Body of pancreas (tissue), 4 donors: ENCODE results near the gene CCDC127. TPM values are rescaled to one million over a fixed set of nuclear protein-coding genes. Genes with fewer than 3 reads are reported as not detected.

Source experiments
- ATAC-seq: fragments of 150-250 bp; one replicate; pipeline ENCODE4 v1.9.1; 2016
- DNase-seq, 4 donors: peaks; one replicate each; pipeline ENCODE4 v3.0.0-alpha.2; 2019
- H3K27ac ChIP-seq, 4 donors: fragments of 200-600 bp; sonication (generic); 1 replicate in 3 of 4; 2 replicates in 1 of 4; pipeline versions ENCODE4 v1.5.1 to v1.6.1; 2016 to 2019; ENCODE audit warnings: mild to moderate bottlenecking in 1 of 4, mixed read lengths in 1 of 4, moderate library complexity in 1 of 4
- H3K27me3 ChIP-seq, 2 donors: fragments of 200-600 bp; sonication (generic); one replicate each; pipeline ENCODE4 v1.6.0; 2016; ENCODE audit warnings: mild to moderate bottlenecking in 1 of 2
- H3K36me3 ChIP-seq, 2 donors: fragments of 200-600 bp; sonication (generic); replicated peaks in 1 of 2; 2 replicates each; pipeline ENCODE4 v1.5.1; 2016; ENCODE audit warnings: low read depth in 2 of 2; ENCODE audit not compliant: insufficient read depth in 1 of 2
- H3K4me1 ChIP-seq: fragments of 200-600 bp; sonication (generic); one replicate; pipeline ENCODE4 v1.6.0; 2016
- H3K4me3 ChIP-seq, 2 donors: fragments of 200-600 bp; sonication (generic); 1 replicate in 1 of 2; 2 replicates in 1 of 2; pipeline ENCODE4 v1.5.1; 2016 to 2019
- H3K9me3 ChIP-seq, 3 donors: fragments of 200-600 bp; sonication (generic); 1 replicate in 2 of 3; 2 replicates in 1 of 3; pipeline ENCODE4 v1.5.1; 2016
- POLR2A ChIP-seq, 3 donors: fragments of 450-650 bp; IDR thresholded peaks; one replicate each; pipeline ENCODE4 v1.6.1; 2016; ENCODE audit warnings: antibody characterized with exemption in 3 of 3, mild to moderate bottlenecking in 2 of 3
- WGBS, 2 donors: methylation state at CpG; one replicate each; pipeline ENCODE4 v1.1.5; 2017; 5-methylcytosine and 5-hydroxymethylcytosine counted together
- intact Hi-C: fragments of 100-400 bp; cut with DNase I; formaldehyde crosslinking; loops from one replicate; pipeline ENCODE4 v1.15.1; 2023
- total RNA-seq, 2 donors: library from RNA; depleted of rRNA; stranded (reverse); fragments of >200 nt; gene quantifications; one replicate each; pipeline ENCODE4 v1.1.0, GENCODE V29; 2016
- TF ChIP-seq, protein P1 (sequence below), 7 experiments: fragments of 450-650 bp in 4 of 7; fragments of 200-600 bp in 3 of 7; sonication (generic) in 3 of 7; IDR thresholded peaks; one replicate each; pipeline ENCODE4 v1.5.1; 2016 to 2019; ENCODE audit warnings: antibody characterized with exemption in 7 of 7

CCDC127 gene
- total RNA-seq, 2 donors from 2014 or later: 3.9 to 4.0 TPM

DNA sequence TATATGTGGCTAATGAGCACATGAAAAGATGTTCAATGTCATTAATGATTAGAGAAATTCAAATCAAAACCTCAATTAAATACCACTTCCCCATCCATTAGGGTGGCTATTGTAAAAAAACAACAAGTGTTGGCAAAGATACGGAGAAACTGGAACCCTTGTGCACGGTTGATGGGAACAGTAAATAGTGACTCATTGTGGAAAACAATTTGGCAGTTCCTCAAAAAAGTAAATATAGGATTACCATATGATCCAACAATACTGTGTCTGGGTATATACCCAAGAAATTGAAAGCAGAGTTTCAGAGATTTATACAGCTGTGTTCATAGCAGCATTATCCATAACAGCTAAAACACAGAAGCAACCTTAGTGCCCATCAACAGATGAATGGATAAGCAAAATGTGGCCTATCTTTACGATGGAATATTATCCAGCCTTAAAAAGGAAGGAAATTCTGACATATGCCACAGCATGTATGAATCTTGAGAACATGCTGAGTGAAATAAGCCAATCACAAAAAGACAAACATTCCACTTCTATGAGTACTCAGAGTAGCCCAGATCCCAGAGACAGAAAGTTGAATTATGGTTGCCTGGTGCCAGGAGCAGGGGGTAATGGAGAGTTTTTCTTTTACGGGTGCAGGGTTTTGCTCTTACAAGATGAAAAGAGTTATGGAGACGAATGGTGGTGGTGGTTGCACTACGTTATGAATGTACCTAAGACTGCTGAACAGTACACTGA is 68.0 kb downstream of the CCDC127 start:
- WGBS, 2 donors: 60 to 62% methylated on average over 6 of the region's 6 CpGs
- Histone ChIP-seq H3K27ac (no peak overlapping the region), H3K4me3 (no peak overlapping the region), H3K36me3 (no peaks in the 10 kb centered on the region), H3K4me1 (no peaks in the 10 kb centered on the region), H3K27me3 (no peaks in the 10 kb centered on the region), H3K9me3 (peaks cover 0 to 16% (median 0%) of the 10 kb centered on the region in 3 donors)
- TF ChIP-seq POLR2A (IDR thresholded peaks at IDR 0.05): no peak
- TF ChIP-seq, protein P1, sequence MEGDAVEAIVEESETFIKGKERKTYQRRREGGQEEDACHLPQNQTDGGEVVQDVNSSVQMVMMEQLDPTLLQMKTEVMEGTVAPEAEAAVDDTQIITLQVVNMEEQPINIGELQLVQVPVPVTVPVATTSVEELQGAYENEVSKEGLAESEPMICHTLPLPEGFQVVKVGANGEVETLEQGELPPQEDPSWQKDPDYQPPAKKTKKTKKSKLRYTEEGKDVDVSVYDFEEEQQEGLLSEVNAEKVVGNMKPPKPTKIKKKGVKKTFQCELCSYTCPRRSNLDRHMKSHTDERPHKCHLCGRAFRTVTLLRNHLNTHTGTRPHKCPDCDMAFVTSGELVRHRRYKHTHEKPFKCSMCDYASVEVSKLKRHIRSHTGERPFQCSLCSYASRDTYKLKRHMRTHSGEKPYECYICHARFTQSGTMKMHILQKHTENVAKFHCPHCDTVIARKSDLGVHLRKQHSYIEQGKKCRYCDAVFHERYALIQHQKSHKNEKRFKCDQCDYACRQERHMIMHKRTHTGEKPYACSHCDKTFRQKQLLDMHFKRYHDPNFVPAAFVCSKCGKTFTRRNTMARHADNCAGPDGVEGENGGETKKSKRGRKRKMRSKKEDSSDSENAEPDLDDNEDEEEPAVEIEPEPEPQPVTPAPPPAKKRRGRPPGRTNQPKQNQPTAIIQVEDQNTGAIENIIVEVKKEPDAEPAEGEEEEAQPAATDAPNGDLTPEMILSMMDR (IDR thresholded peaks at IDR 0.05): no peak
- DNase-seq: no peak
- ATAC-seq: no peak
- intact Hi-C loops: no loop called here

DNA sequence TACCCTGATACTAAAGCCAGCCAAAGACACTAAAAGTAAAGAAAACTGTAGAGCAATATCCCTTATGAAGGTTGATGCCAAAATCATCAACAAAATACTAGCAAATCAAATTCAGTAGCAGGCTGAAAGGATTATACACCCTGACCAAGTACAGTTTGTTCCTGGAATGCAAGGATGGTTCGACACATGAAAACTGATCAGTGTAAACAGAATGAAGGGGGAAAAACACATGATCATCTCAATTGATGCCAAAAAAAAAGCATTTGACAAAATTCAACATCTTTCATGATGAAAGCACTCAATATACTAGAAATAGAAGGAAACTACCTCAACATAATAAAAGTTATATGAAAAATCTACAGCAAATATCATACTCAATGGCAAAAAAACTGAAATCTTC is 70.2 kb downstream of the CCDC127 start:
- no peak for ATAC-seq
- WGBS, 2 donors: 92 to 100% methylated on average over 1 of the region's 1 CpG
- Histone ChIP-seq H3K4me1 (no peaks in the 10 kb centered on the region), H3K27ac (no peak overlapping the region), H3K27me3 (no peaks in the 10 kb centered on the region), H3K4me3 (no peak overlapping the region), H3K9me3 (peaks cover 0 to 16% (median 0%) of the 10 kb centered on the region in 3 donors), H3K36me3 (no peaks in the 10 kb centered on the region)
- no peak for DNase-seq
- no peak for TF ChIP-seq POLR2A (IDR thresholded peaks at IDR 0.05)
- intact Hi-C loops: no loop called here

Other genes starting within 250 kb of the CCDC127 start
- gene PLEKHG4B, start 126.0 kb downstream of the CCDC127 start, total RNA-seq: 1 to 10 TPM in 1 of 2 donors, under 1 TPM in 1; 0.99 to 1.3 TPM
- not detected for gene LRRC14B, start 26.7 kb downstream of the CCDC127 start, total RNA-seq
- 10 to 100 TPM; 62.8 to 75.5 TPM for gene SDHA, start 167 bp upstream of the CCDC127 start, total RNA-seq
- 10 to 100 TPM; 43.1 to 49.4 TPM for gene PDCD6, start 53.5 kb upstream of the CCDC127 start, total RNA-seq
- under 1 TPM; 0.26 to 0.33 TPM for gene AHRR, start 103.6 kb upstream of the CCDC127 start, total RNA-seq
- 10 to 100 TPM; 32.2 to 79.1 TPM for gene EXOC3, start 225.0 kb upstream of the CCDC127 start, total RNA-seq